Liver (tissue), 9 donors: Measurements from ENCODE around the gene KCNN1. TPM values are rescaled to one million over a fixed set of nuclear protein-coding genes. Genes with fewer than 3 reads are reported as not detected.

Experiments used
- DNase-seq: peaks from one replicate; pipeline ENCODE4 v3.0.0-alpha.2; 2017; ENCODE audit warnings: low spot score
- H3K27ac ChIP-seq, 2 donors: one replicate each; pipeline ENCODE4 v1.7.0; 2013; ENCODE audit warnings: inconsistent platforms in 2 of 2, low read length in 2 of 2, control low read depth in 1 of 2, low read depth in 1 of 2, mild to moderate bottlenecking in 1 of 2
- H3K27me3 ChIP-seq, 4 donors: one replicate each; pipeline versions ENCODE4 v1.6.1 to v1.7.0; 2013; ENCODE audit warnings: low read length in 3 of 4, inconsistent platforms in 1 of 4, mild to moderate bottlenecking in 1 of 4, moderate library complexity in 1 of 4; ENCODE audit not compliant: control insufficient read depth in 4 of 4, insufficient read depth in 4 of 4
- H3K36me3 ChIP-seq, 4 donors: one replicate each; pipeline versions ENCODE4 v1.6.1 to v1.7.0; 2013; ENCODE audit warnings: low read length in 3 of 4, mild to moderate bottlenecking in 3 of 4, low read depth in 1 of 4, moderate library complexity in 1 of 4; ENCODE audit not compliant: control insufficient read depth in 4 of 4, insufficient read depth in 3 of 4
- H3K4me1 ChIP-seq, 4 donors: one replicate each; pipeline versions ENCODE4 v1.6.1 to v1.7.0; 2013; ENCODE audit warnings: low read length in 3 of 4, mild to moderate bottlenecking in 3 of 4, moderate library complexity in 1 of 4; ENCODE audit not compliant: control insufficient read depth in 4 of 4, insufficient read depth in 4 of 4
- H3K4me3 ChIP-seq, 3 donors: one replicate each; pipeline versions ENCODE4 v1.6.1 to v1.7.0; 2013; ENCODE audit warnings: low read length in 3 of 3, control low read depth in 1 of 3, low read depth in 1 of 3, mild to moderate bottlenecking in 1 of 3
- H3K9ac ChIP-seq, 2 donors: one replicate each; pipeline ENCODE4 v1.7.0; 2013; ENCODE audit warnings: low read length in 2 of 2, mild to moderate bottlenecking in 2 of 2, moderate library complexity in 2 of 2, control low read depth in 1 of 2, low read depth in 1 of 2
- H3K9me3 ChIP-seq, 4 donors: one replicate each; pipeline versions ENCODE4 v1.6.1 to v1.7.0; 2013; ENCODE audit warnings: low read length in 3 of 4; ENCODE audit not compliant: control insufficient read depth in 4 of 4
- ATF3 ChIP-seq: IDR thresholded peaks from 2 replicates; pipeline ENCODE4 v1.6.1; 2016; ENCODE audit warnings: antibody characterized with exemption
- CTCF ChIP-seq: fragments of 150-350 bp; IDR thresholded peaks from 2 replicates; pipeline ENCODE4 v1.5.1; 2017; ENCODE audit warnings: improper control_type of control experiment, low read depth, low read length; ENCODE audit not compliant: missing input control
- EGR1 ChIP-seq, 2 donors: IDR thresholded peaks; 2 replicates each; pipeline ENCODE4 v1.6.1; 2016 to 2018; ENCODE audit warnings: antibody characterized with exemption in 2 of 2, low read depth in 2 of 2
- FOXA1 ChIP-seq: IDR thresholded peaks from 2 replicates; pipeline ENCODE4 v1.6.1; 2016; ENCODE audit warnings: antibody characterized with exemption
- FOXA2 ChIP-seq: IDR thresholded peaks from 2 replicates; pipeline ENCODE4 v1.6.1; 2016; ENCODE audit warnings: antibody characterized with exemption
- GABPA ChIP-seq, 2 donors: IDR thresholded peaks in 1 of 2; conservative IDR thresholded peaks in 1 of 2; 2 replicates each; pipeline ENCODE4 v1.6.1; 2016; ENCODE audit warnings: antibody characterized with exemption in 2 of 2, mild to moderate bottlenecking in 1 of 2, moderate library complexity in 1 of 2
- HNF4A ChIP-seq, 2 donors: conservative IDR thresholded peaks; 2 replicates each; pipeline ENCODE4 v1.6.1; 2016; ENCODE audit warnings: antibody characterized with exemption in 2 of 2, mild to moderate bottlenecking in 2 of 2
- HNF4G ChIP-seq: IDR thresholded peaks from 2 replicates; pipeline ENCODE4 v1.6.1; 2016; ENCODE audit warnings: antibody characterized with exemption
- JUND ChIP-seq, 2 donors: IDR thresholded peaks; 2 replicates each; pipeline ENCODE4 v1.6.1; 2016; ENCODE audit warnings: antibody characterized with exemption in 2 of 2
- NR2F2 ChIP-seq: IDR thresholded peaks from 2 replicates; pipeline ENCODE4 v1.6.1; 2016; ENCODE audit warnings: antibody characterized with exemption
- RAD21 ChIP-seq, 2 donors: IDR thresholded peaks; 2 replicates each; pipeline ENCODE4 v1.6.1; 2016; ENCODE audit warnings: antibody characterized with exemption in 2 of 2, mild to moderate bottlenecking in 2 of 2
- REST ChIP-seq: IDR thresholded peaks from 2 replicates; pipeline ENCODE4 v1.6.1; 2016; ENCODE audit warnings: antibody characterized with exemption, mild to moderate bottlenecking
- RXRA ChIP-seq, 2 donors: IDR thresholded peaks; 2 replicates each; pipeline ENCODE4 v1.6.1; 2017 to 2018; ENCODE audit warnings: antibody characterized with exemption in 2 of 2, mild to moderate bottlenecking in 1 of 2
- SP1 ChIP-seq: IDR thresholded peaks from 2 replicates; pipeline ENCODE4 v1.6.1; 2018; ENCODE audit warnings: antibody characterized with exemption, mild to moderate bottlenecking
- TAF1 ChIP-seq: conservative IDR thresholded peaks from 2 replicates; pipeline ENCODE4 v1.6.1; 2016; ENCODE audit warnings: antibody characterized with exemption, mild to moderate bottlenecking
- YY1 ChIP-seq: IDR thresholded peaks from 2 replicates; pipeline ENCODE4 v1.6.1; 2016; ENCODE audit warnings: antibody characterized with exemption, mild to moderate bottlenecking
- ZBTB33 ChIP-seq: IDR thresholded peaks from 2 replicates; pipeline ENCODE4 v1.6.1; 2016; ENCODE audit warnings: antibody characterized with exemption
- WGBS: extraction: QIAGEN DNeasy Blood & Tissue Kit; methylation state at CpG from one replicate; pipeline ENCODE4 v1.1.7; 2013; 5-methylcytosine and 5-hydroxymethylcytosine counted together
- polyA plus RNA-seq, 2 donors: library from polyadenylated mRNA; stranded (reverse) in 1 of 2; unstranded in 1 of 2; fragments of 200-250 nt in 1 of 2; fragments of >200 nt in 1 of 2; fragmentation: Nextera tagmentation in 1 of 2; extraction: Ambion mirVana in 1 of 2; gene quantifications; one replicate each; pipeline versions ENCODE4 v1.2.1 to v1.2.3, GENCODE V29; 2013 to 2015
- total RNA-seq, 2 donors: library from RNA; depleted of rRNA; stranded (reverse); fragments of >200 nt; gene quantifications; one replicate each; pipeline ENCODE4 v1.2.3, GENCODE V29; 2014
- donor health status: healthy.
- donor health status: healthy.
- donor health status: healthy.
- donor health status: healthy.
- donor health status: healthy.

KCNN1 gene
- total and polyA plus RNA-seq, 4 donors: 0.05 to 0.08 (median 0.05) TPM; not detected in 1

- TF ChIP-seq SP1 (no peak), REST (no peak), RAD21 (IDR thresholded peaks at IDR 0.05) (no peak), NR2F2 (no peak), ZBTB33 (no peak), ATF3 (no peak), FOXA1 (no peak), TAF1 (no peak), YY1 (no peak)
- H3K27me3 ChIP-seq: no peaks in the 10 kb centered on the region
- DNase-seq: no peak
- no peaks in the 10 kb centered on the region for H3K36me3 ChIP-seq
- H3K9me3 ChIP-seq: no peaks in the 10 kb centered on the region
- no peak overlapping the region for H3K4me3 ChIP-seq
- H3K4me1 ChIP-seq: no peaks in the 10 kb centered on the region
- no peak overlapping the region for H3K9ac ChIP-seq
- WGBS: 68% methylated on average over 4 of the region's 4 CpGs
- no peak overlapping the region for H3K27ac ChIP-seq
These were observed 40.9 kb upstream of the KCNN1 start for GRCh38 chr19:17926044-17926443.

- DNase-seq: no peak
- H3K9ac ChIP-seq: no peak overlapping the region
- no peaks in the 10 kb centered on the region for H3K9me3 ChIP-seq
- WGBS: 58% methylated on average over 4 of the region's 4 CpGs
- no peaks in the 10 kb centered on the region for H3K36me3 ChIP-seq
- no peak overlapping the region for H3K4me3 ChIP-seq
- H3K27me3 ChIP-seq: no peaks in the 10 kb centered on the region
- peaks cover 4 to 14% (median 10%) of the 10 kb centered on the region in 4 donors for H3K4me1 ChIP-seq
- TF ChIP-seq HNF4G: no peak
- no peak for TF ChIP-seq FOXA1
- no peak for TF ChIP-seq TAF1
- no peak for TF ChIP-seq REST
- no peak for TF ChIP-seq ZBTB33
- no peak for TF ChIP-seq GABPA (IDR thresholded peaks at IDR 0.05 in 1 of 2, conservative IDR thresholded peaks at IDR 0.05 in 1 of 2)
- TF ChIP-seq JUND (IDR thresholded peaks at IDR 0.05): no peak
- no peak for TF ChIP-seq EGR1 (IDR thresholded peaks at IDR 0.05; ENCODE audit: low read depth in 2 of 2)
- no peak for TF ChIP-seq CTCF
- no peak for TF ChIP-seq YY1
- no peak for TF ChIP-seq HNF4A (conservative IDR thresholded peaks at IDR 0.05)
- no peak for TF ChIP-seq RAD21 (IDR thresholded peaks at IDR 0.05)
- TF ChIP-seq FOXA2: no peak
- no peak for TF ChIP-seq ATF3
- TF ChIP-seq RXRA (IDR thresholded peaks at IDR 0.05): no peak
- no peak overlapping the region for H3K27ac ChIP-seq
These were observed 37.9 kb upstream of the KCNN1 start for GRCh38 chr19:17929056-17929455.
